ENCODE data around the gene FARP1. TPM values are rescaled to one million over a fixed set of nuclear protein-coding genes. Genes with fewer than 3 reads are reported as not detected.

The FARP1 gene
- total RNA-seq, 2 donors from 2014 or later, result 23.7 to 26.3 TPM

- ATAC-seq (no peak), DNase-seq (no peak)
- intact Hi-C loops (cut with DNase I), result no loop called here
These were observed 48.1 kb downstream of the FARP1 start for GRCh38 chr13:98190889-98191444.

GRCh38 chr13:98192008-98192407, 49.1 kb downstream of the FARP1 start:
- DNase-seq, result no peak
- intact Hi-C loops (cut with DNase I), result no loop called here
- no peak for ATAC-seq

- intact Hi-C loops (cut with DNase I), result no loop called here
- DNase-seq (no peak), ATAC-seq (no peak)
These were observed 52.3 kb downstream of the FARP1 start for GRCh38 chr13:98195054-98195791.

DNA sequence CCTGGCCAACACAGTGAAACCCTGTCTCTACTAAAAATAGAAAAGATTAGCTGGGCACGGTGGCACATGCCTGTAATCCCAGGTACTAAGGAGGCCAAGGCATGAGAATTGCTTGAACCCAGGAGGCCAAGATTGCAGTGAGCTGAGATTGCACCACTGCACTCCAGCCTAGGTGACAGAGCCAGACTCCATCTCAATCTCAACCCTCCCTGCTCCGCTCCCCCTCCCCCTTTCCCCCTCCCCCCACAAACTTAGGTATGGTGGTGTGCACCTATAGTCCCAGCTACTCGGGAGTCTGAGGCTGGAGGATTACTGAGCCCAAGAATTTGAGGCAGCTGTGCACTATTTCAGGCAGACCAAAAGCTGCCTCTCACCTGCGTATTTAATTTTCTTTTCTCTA, 55.8 kb downstream of the FARP1 start:
- ATAC-seq (no peak), DNase-seq (no peak)
- intact Hi-C loops (cut with DNase I), result no loop called here

DNA sequence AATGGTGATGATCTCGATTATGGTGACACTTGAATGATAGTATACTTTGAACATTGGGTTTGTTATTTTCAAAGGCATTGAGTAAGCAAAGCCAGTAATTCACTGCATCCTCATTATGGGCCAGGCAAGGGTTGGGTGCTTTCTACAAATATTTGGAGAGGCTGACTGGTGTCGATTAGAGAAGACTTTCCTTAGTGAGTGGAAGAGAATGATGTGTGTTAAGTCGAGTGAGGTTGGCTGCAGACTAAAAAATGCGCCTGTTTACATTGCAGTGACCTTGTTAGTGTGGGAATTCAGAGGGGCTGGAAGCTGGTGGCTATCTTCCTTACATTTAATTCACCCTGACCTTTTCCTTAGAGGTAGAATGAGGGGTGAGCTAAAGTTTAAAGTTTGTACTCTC, 56.6 kb downstream of the FARP1 start:
- DNase-seq (no peak), ATAC-seq (no peak)
- intact Hi-C loops (cut with DNase I), result no loop called here

- intact Hi-C loops (cut with DNase I), result no loop called here
- DNase-seq, result no peak
- ATAC-seq, result no peak
These were observed 57.5 kb downstream of the FARP1 start for GRCh38 chr13:98200211-98200878.

DNA sequence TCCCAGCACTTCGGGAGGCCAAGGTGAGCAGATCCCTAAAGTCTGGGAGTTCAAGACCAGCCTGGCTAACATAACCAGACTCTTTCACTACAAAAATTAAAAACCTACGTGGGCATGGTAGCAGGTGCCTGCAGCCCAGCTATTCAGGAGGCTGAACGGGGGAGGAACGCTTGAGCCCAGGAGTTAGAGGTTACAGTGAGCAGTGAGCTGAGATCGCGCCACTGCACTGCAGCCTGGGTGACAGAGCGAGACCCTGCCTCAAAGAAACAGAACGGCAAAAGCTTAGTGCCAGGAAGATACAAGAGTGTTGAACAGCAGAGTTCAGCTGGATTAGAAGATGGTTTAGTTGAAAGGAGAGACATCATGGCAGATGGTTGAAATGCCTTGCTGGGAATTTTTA, 58.3 kb downstream of the FARP1 start:
- ATAC-seq (no peak), DNase-seq (no peak)
- intact Hi-C loops (cut with DNase I), result no loop called here

GRCh38 chr13:98201984-98202383, 59.1 kb downstream of the FARP1 start:
- DNase-seq (no peak), ATAC-seq (peak; percentile 57 to 84)
- intact Hi-C loops (cut with DNase I), result no loop called here

GRCh38 chr13:98203646-98204326, 60.9 kb downstream of the FARP1 start:
- ATAC-seq (no peak), DNase-seq (no peak)
- intact Hi-C loops (cut with DNase I), result no loop called here

DNA sequence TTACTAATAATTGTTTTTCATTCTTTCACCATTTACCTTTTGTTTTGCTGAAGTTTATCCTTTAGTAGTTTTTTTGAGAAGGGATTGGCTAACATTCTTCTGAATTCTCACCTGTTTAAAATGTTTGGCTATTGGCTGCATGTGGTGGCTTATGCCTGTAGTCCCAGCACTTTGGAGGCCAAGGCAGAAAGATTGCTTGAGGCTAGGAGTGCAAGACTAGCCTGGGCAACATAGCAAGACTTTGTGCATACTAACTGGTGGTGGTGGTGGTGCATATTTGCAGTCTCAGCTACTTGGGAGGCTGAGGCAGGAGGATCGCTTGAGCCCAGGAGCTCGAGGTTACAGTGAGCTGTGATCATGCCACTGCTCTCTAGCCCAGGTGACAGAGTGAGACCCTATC, 61.7 kb downstream of the FARP1 start:
- no peak for DNase-seq
- ATAC-seq, result no peak
- intact Hi-C loops (cut with DNase I), result no loop called here

DNA sequence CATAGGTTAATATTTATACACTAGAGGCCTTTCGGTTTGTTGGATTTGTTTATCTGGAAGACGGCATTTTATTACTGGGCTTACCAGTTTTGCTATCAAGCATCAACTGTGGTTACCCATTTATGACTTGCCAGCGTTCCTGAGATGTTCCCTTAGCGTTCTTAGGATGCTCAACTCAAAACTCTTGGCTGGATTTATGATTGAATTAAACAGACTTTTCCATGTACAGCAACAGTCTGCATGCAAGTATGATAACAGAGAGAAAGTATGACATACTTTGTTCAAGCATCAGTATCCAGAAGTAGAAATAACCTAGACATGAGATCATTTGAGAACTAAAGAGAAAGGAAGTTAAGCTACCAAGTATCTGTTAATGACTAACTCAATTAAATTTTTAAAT, 64.1 kb downstream of the FARP1 start:
- ATAC-seq, result peak; percentile 33 to 72
- intact Hi-C loops (cut with DNase I), result no loop called here
- DNase-seq, result no peak

DNA sequence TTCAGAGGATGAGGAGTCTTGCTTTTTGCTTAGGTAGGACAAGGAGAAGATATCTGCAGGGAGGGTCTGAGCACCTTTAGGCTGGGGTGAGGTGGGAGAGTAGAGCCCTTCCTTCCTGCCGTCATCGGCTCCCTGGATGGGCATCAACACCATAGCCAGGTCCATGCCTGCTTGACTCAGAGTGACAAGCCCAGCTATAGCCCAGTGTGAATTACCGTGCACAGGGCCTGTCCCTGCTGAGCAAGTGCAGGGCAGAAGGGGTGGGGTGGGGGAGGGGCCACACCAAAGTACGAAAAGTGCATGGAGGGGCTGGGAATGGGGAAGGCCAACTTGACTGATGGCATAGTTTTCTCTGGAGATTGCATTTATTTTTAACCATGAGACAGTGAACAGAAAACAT, 64.5 kb downstream of the FARP1 start:
- intact Hi-C loops (cut with DNase I), result no loop called here
- ATAC-seq (peak; percentile 66 to 84), DNase-seq (no peak)

DNA sequence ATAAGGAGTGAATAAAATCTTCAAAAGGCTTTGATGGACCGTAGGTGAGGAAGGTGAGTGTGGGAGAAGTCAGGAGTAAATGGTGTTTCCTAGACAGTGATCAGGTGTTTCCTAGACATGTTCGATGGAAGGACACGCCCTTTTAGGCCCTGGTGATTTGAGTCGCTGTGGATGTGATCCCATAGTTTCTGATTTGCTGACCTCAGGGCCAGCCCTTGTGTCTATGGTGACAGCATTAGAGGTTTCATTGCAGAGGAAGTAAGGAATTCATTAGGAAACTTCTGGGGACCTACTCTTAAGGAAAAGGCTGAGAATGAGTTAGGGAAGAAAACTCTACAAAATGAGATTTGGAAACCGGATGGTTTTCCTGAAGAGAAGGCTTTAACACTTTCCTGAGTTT, 65.7 kb downstream of the FARP1 start:
- intact Hi-C loops (cut with DNase I), result no loop called here
- DNase-seq (no peak), ATAC-seq (no peak)

- intact Hi-C loops (cut with DNase I), result no loop called here
These were observed 69.9 kb downstream of the FARP1 start for GRCh38 chr13:98212763-98213162.

DNA sequence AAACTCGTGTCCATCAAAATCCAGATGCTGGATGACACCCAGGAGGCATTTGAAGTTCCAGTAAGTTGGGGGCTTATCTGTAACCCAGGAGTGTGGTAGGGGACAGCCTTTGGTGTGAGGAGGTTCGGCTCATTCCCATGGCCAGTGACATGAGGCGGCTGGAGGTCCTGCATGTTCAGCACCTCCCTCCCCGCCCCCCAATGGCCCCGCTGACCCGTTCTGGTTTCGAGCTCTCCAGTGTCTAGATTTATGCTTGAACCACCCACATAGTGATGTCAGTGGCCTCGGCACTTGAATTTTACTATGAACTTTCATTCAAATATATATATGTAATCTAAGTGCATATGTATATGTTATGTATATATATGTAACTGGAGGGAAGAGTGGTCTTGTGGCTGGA, 70.5 kb downstream of the FARP1 start:
- ATAC-seq (no peak), DNase-seq (no peak)
- intact Hi-C loops (cut with DNase I), result no loop called here

More at GRCh38 chr13:98212763-98213162, 69.9 kb downstream of the FARP1 start:
- no peak for DNase-seq
- ATAC-seq, result no peak

- intact Hi-C loops (cut with DNase I), result no loop called here
- ATAC-seq (peak; percentile 31 to 76), DNase-seq (no peak)
These were observed 71.2 kb downstream of the FARP1 start for GRCh38 chr13:98214008-98214643.

DNA sequence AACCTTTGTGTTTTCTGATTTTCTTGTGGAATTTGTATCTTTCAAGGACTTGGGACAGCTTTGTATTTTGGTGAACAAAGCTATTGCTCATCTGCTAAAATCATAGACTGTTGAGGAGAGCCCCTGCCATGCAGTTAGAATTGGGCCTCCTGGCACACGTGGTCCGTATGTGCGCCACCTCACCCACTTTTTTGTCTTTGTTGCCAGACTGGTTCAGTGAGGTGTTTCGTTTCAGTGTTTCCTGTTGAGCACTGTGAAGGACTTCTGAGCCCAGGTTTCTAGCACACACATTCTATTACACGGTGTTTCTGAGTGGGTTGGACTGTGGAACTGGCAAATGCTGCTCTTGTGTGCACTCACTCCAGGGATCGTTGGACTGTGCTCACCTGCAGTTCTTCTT, 71.8 kb downstream of the FARP1 start:
- DNase-seq, result no peak
- ATAC-seq, result no peak
- intact Hi-C loops (cut with DNase I), result no loop called here

GRCh38 chr13:98215508-98215907, 72.6 kb downstream of the FARP1 start:
- intact Hi-C loops (cut with DNase I), result no loop called here
- DNase-seq (no peak), ATAC-seq (no peak)

- intact Hi-C loops (cut with DNase I), result no loop called here
- peak in 1 of 2 donors; percentile 21 for ATAC-seq
- DNase-seq, result peak; percentile 48
These were observed 73.3 kb downstream of the FARP1 start for GRCh38 chr13:98216135-98216565.
